K562 (cell line): Measurements from ENCODE around the gene BSPRY.

Experiments used
- POLR2A ChIP-seq: fragments of 450-650 bp; conservative IDR thresholded peaks from 2 replicates; pipeline ENCODE4 v1.6.1; 2016
- ZKSCAN1 ChIP-seq: fragments of 150-350 bp; IDR thresholded peaks from 2 replicates; pipeline ENCODE4 v1.6.1; 2016; ENCODE audit warnings: low read depth, low read length
- TF ChIP-seq, protein P1 (sequence below): fragments of 450-650 bp; formaldehyde crosslinking; IDR thresholded peaks from 2 replicates; pipeline ENCODE4 v1.4.0; 2020; ENCODE audit warnings: mild to moderate bottlenecking, mixed read lengths
- TF ChIP-seq, protein P2 (sequence below): sonication (generic); formaldehyde crosslinking; IDR thresholded peaks from 2 replicates; pipeline ENCODE4 v1.9.0; 2022; ENCODE audit warnings: mild to moderate bottlenecking, missing genetic modification reagents

DNA sequence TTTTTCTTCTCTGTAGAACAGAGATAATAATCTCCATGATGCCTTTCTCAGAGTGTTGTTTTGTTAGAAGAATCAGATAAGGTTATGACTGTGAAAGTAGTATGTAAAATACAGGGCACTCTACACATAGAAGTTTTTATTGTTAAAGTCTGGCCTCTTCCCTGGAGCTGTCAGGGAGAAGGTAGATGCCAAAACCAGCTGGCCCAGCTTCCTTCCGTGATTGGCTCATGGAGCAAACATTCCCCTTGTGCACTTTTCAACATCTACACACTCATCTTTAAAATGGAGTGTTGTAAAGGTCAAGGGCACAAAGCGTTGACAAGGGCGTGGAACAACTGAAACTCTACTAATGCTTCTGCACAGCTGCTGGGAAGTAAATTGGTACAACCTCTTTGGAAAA lies 38.8 kb upstream of the BSPRY start:
- TF ChIP-seq, protein P1, sequence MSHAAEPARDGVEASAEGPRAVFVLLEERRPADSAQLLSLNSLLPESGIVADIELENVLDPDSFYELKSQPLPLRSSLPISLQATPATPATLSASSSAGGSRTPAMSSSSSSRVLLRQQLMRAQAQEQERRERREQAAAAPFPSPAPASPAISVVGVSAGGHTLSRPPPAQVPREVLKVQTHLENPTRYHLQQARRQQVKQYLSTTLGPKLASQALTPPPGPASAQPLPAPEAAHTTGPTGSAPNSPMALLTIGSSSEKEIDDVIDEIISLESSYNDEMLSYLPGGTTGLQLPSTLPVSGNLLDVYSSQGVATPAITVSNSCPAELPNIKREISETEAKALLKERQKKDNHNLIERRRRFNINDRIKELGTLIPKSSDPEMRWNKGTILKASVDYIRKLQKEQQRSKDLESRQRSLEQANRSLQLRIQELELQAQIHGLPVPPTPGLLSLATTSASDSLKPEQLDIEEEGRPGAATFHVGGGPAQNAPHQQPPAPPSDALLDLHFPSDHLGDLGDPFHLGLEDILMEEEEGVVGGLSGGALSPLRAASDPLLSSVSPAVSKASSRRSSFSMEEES (CRISPR knock-in tag): no peak
- TF ChIP-seq ZKSCAN1 (no peak), POLR2A (no peak)
- TF ChIP-seq, protein P2, sequence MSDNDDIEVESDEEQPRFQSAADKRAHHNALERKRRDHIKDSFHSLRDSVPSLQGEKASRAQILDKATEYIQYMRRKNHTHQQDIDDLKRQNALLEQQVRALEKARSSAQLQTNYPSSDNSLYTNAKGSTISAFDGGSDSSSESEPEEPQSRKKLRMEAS: no peak
